ENCODE data around the gene LGR4. TPM values are rescaled to one million over a fixed set of nuclear protein-coding genes. Genes with fewer than 3 reads are reported as not detected.
A peak's percentile ranks its signal among the peaks of the same experiment; 100 is the strongest.

Gene LGR4
- total RNA-seq, 1 experiment from 2014 or later: 99.2 TPM

DNA sequence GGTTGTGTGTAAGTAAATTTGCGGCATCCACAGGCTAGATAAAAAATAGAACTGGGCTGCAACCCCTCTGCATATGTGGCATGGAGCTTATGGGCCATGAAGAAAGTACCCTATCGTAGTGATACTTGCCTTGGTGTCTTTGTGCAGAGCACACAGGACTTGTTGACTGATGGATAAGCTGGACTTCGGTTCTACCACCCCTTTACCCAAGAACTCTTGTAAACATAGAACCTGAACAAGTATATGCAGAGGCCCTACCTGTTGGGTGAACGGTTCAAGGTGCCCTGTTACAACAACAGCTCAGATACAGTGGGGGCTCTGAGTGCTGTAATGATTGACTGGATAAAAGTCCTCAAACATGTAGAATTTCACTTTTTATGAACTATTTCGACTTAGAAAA lies 3.0 kb upstream of the LGR4 start:
- Histone ChIP-seq H2BK15ac (ENCODE audit: low read depth, low read length) (no peak overlapping the region), H3K23me2 (ENCODE audit: insufficient read length, low read depth, low read length, poor library complexity, severe bottlenecking) (peaks cover 10% of the 10 kb centered on the region), H3K4me1 (ENCODE audit: insufficient read depth, low read length) (no peaks in the 10 kb centered on the region; the same call in 1 of the 2 replicates), H3K79me1 (ENCODE audit: insufficient read depth, low read depth, low read length, poor library complexity, severe bottlenecking) (peaks cover 3% of the 10 kb centered on the region), H4K8ac (replicated peaks; ENCODE audit: insufficient read length, low read depth, low read length) (no peak overlapping the region), H3K18ac (ENCODE audit: insufficient read length, low read depth, low read length) (no peak overlapping the region), H2BK5ac (ENCODE audit: insufficient read length, low read length) (no peak overlapping the region), H4K5ac (ENCODE audit: insufficient read length, low read depth, low read length) (no peak overlapping the region), H2BK120ac (ENCODE audit: low read depth, low read length, poor library complexity, severe bottlenecking) (no peak overlapping the region), H2BK20ac (ENCODE audit: low read depth, low read length, poor library complexity, severe bottlenecking) (no peak overlapping the region), H3K4ac (ENCODE audit: low read depth, low read length) (no peak overlapping the region), H3K9ac (ENCODE audit: extremely low read depth, insufficient read length, low read length) (no peak overlapping the region), H3K27me3 (ENCODE audit: insufficient read depth, low read length) (no peaks in the 10 kb centered on the region), H2AK5ac (ENCODE audit: insufficient read length, low read length) (no peak overlapping the region), H4K91ac (ENCODE audit: insufficient read length, low read depth, low read length) (no peak overlapping the region), H3K27ac (ENCODE audit: insufficient read length, low read depth, low read length) (no peak overlapping the region), H3K23ac (ENCODE audit: insufficient read length, low read depth, low read length) (no peak overlapping the region), H2AFZ (ENCODE audit: low read length) (no peak overlapping the region), H3K79me2 (ENCODE audit: insufficient read depth, low read length) (peaks cover 10% of the 10 kb centered on the region; the same call in 1 of the 2 replicates), H3K14ac (ENCODE audit: insufficient read depth, low read length) (no peak overlapping the region), H3T11ph (ENCODE audit: low read length) (no peak overlapping the region), H4K20me1 (ENCODE audit: control insufficient read depth, insufficient read depth, insufficient read length) (no peaks in the 10 kb centered on the region), H3K4me2 (ENCODE audit: insufficient read depth, insufficient read length, low read length) (no peak overlapping the region), H3K9me3 (ENCODE audit: control insufficient read depth, low read depth, low read length) (no peaks in the 10 kb centered on the region), H3K56ac (ENCODE audit: insufficient read length, low read depth, low read length) (no peak overlapping the region), H2BK12ac (ENCODE audit: insufficient read length, low read depth, low read length) (no peak overlapping the region)
- Mint-ChIP-seq H3K27ac (peak overlapping the region in 1 of 3 experiments; percentile 5; a peak in 1 of 7 replicates), H3K9me3 (peaks cover 3 to 7% of the 10 kb centered on the region in 2 experiments; a peak in 2 of 5 replicates), H3K4me1 (peaks cover 9 to 11% of the 10 kb centered on the region in 2 experiments), H3K27me3 (ENCODE audit: low read depth) (no peaks in the 10 kb centered on the region; the same call in 1 of the 2 replicates), H3K4me3 (no peak overlapping the region), H3K36me3 (ENCODE audit: insufficient read depth in 1 of 3, low read depth in 3 of 3) (peaks cover 6 to 10% (median 6%) of the 10 kb centered on the region in 3 experiments)
- WGBS (ENCODE audit: extremely low coverage, insufficient read length, low lambda C conversion rate): no CpG with 5 or more reads among the region's 5 CpGs
- TF ChIP-seq, protein P1, sequence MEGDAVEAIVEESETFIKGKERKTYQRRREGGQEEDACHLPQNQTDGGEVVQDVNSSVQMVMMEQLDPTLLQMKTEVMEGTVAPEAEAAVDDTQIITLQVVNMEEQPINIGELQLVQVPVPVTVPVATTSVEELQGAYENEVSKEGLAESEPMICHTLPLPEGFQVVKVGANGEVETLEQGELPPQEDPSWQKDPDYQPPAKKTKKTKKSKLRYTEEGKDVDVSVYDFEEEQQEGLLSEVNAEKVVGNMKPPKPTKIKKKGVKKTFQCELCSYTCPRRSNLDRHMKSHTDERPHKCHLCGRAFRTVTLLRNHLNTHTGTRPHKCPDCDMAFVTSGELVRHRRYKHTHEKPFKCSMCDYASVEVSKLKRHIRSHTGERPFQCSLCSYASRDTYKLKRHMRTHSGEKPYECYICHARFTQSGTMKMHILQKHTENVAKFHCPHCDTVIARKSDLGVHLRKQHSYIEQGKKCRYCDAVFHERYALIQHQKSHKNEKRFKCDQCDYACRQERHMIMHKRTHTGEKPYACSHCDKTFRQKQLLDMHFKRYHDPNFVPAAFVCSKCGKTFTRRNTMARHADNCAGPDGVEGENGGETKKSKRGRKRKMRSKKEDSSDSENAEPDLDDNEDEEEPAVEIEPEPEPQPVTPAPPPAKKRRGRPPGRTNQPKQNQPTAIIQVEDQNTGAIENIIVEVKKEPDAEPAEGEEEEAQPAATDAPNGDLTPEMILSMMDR (conservative IDR thresholded peaks at IDR 0.05): no peak
- no peak for DNase-seq

Data from H9 (cell line).